H9 (cell line): Measurements from ENCODE around the gene RASSF7. TPM values are rescaled to one million over a fixed set of nuclear protein-coding genes. Genes with fewer than 3 reads are reported as not detected.

Experiments
- DNase-seq: peaks from one replicate; pipeline ENCODE4 v3.0.0-alpha.2; 2017
- H2AFZ ChIP-seq: one replicate; pipeline ENCODE4 v1.6.1; 2013; ENCODE audit warnings: mild to moderate bottlenecking, low read length, control low read depth, moderate library complexity
- H2AK5ac ChIP-seq: 2 replicates; pipeline ENCODE4 v1.6.1; 2013; ENCODE audit warnings: low read length, control low read depth, mixed read lengths; ENCODE audit not compliant: insufficient read length
- H2BK120ac ChIP-seq: one replicate; pipeline ENCODE4 v1.6.1; 2013; ENCODE audit warnings: low read depth, mild to moderate bottlenecking, low read length, control low read depth, inconsistent platforms; ENCODE audit not compliant: poor library complexity, severe bottlenecking
- H2BK12ac ChIP-seq: 2 replicates; pipeline ENCODE4 v1.6.1; 2013; ENCODE audit warnings: low read length, control low read depth, mixed read lengths, low read depth; ENCODE audit not compliant: insufficient read length
- H2BK15ac ChIP-seq: 2 replicates; pipeline ENCODE4 v1.6.1; 2013; ENCODE audit warnings: low read depth, low read length, control low read depth
- H2BK20ac ChIP-seq: one replicate; pipeline ENCODE4 v1.6.1; 2013; ENCODE audit warnings: low read depth, mild to moderate bottlenecking, low read length, control low read depth, inconsistent platforms; ENCODE audit not compliant: poor library complexity, severe bottlenecking
- H2BK5ac ChIP-seq: 2 replicates; pipeline ENCODE4 v1.6.1; 2013; ENCODE audit warnings: low read length, control low read depth, mixed read lengths; ENCODE audit not compliant: insufficient read length
- H3K14ac ChIP-seq: 2 replicates; pipeline ENCODE4 v1.6.1; 2013; ENCODE audit warnings: low read length, control low read depth; ENCODE audit not compliant: insufficient read depth
- H3K18ac ChIP-seq: 2 replicates; pipeline ENCODE4 v1.6.1; 2013; ENCODE audit warnings: low read depth, mild to moderate bottlenecking, mixed read lengths, low read length, control low read depth; ENCODE audit not compliant: insufficient read length
- H3K23ac ChIP-seq: 2 replicates; pipeline ENCODE4 v1.6.1; 2013; ENCODE audit warnings: low read length, control low read depth, mixed read lengths, low read depth; ENCODE audit not compliant: insufficient read length
- H3K23me2 ChIP-seq: 2 replicates; pipeline ENCODE4 v1.6.1; 2013; ENCODE audit warnings: low read depth, mild to moderate bottlenecking, mixed read lengths, low read length, control low read depth; ENCODE audit not compliant: insufficient read length, poor library complexity, severe bottlenecking
- H3K27ac ChIP-seq: 2 replicates; pipeline ENCODE4 v1.5.1; 2013; ENCODE audit warnings: low read length, control low read depth, mixed read lengths, low read depth; ENCODE audit not compliant: insufficient read length
- H3K27me3 ChIP-seq: 2 replicates; pipeline ENCODE4 v1.6.1; 2013; ENCODE audit warnings: low read length, control low read depth, inconsistent platforms; ENCODE audit not compliant: insufficient read depth
- H3K4ac ChIP-seq: 2 replicates; pipeline ENCODE4 v1.6.1; 2013; ENCODE audit warnings: low read depth, mild to moderate bottlenecking, control low read depth, inconsistent platforms, low read length, moderate library complexity
- H3K4me1 ChIP-seq: 2 replicates; pipeline ENCODE4 v1.6.1; 2013; ENCODE audit warnings: low read length, control low read depth, inconsistent platforms; ENCODE audit not compliant: insufficient read depth
- H3K4me2 ChIP-seq: 2 replicates; pipeline ENCODE4 v1.6.1; 2013; ENCODE audit warnings: low read length, control low read depth, mixed read lengths; ENCODE audit not compliant: insufficient read length, insufficient read depth
- H3K56ac ChIP-seq: 2 replicates; pipeline ENCODE4 v1.6.1; 2013; ENCODE audit warnings: low read depth, mild to moderate bottlenecking, mixed read lengths, low read length, control low read depth; ENCODE audit not compliant: insufficient read length
- H3K79me1 ChIP-seq: 2 replicates; pipeline ENCODE4 v1.6.1; 2013; ENCODE audit warnings: low read depth, mild to moderate bottlenecking, moderate library complexity, low read length, control low read depth, inconsistent platforms; ENCODE audit not compliant: insufficient read depth, poor library complexity, severe bottlenecking
- H3K79me2 ChIP-seq: 2 replicates; pipeline ENCODE4 v1.6.1; 2013; ENCODE audit warnings: low read length, control low read depth, inconsistent platforms; ENCODE audit not compliant: insufficient read depth
- H3K9ac ChIP-seq: 2 replicates; pipeline ENCODE4 v1.6.1; 2013; ENCODE audit warnings: low read length, control low read depth, mixed read lengths; ENCODE audit not compliant: insufficient read length; ENCODE audit errors: extremely low read depth
- H3K9me3 ChIP-seq: one replicate; pipeline ENCODE4 v1.6.1; 2013; ENCODE audit warnings: low read depth, low read length, inconsistent platforms; ENCODE audit not compliant: control insufficient read depth
- H3T11ph ChIP-seq: one replicate; pipeline ENCODE4 v1.6.1; 2013; ENCODE audit warnings: mild to moderate bottlenecking, low read length, control low read depth, inconsistent platforms
- H4K20me1 ChIP-seq: one replicate; pipeline ENCODE4 v1.6.1; 2013; ENCODE audit not compliant: control insufficient read depth, insufficient read length, insufficient read depth
- H4K5ac ChIP-seq: 2 replicates; pipeline ENCODE4 v1.6.1; 2013; ENCODE audit warnings: low read depth, mild to moderate bottlenecking, mixed read lengths, low read length, control low read depth; ENCODE audit not compliant: insufficient read length
- H4K8ac ChIP-seq: replicated peaks from 2 replicates; pipeline ENCODE4 v1.6.1; 2013; ENCODE audit warnings: low read length, control low read depth, mixed read lengths, low read depth; ENCODE audit not compliant: insufficient read length
- H4K91ac ChIP-seq: 2 replicates; pipeline ENCODE4 v1.6.1; 2013; ENCODE audit warnings: low read depth, mild to moderate bottlenecking, moderate library complexity, mixed read lengths, low read length, control low read depth; ENCODE audit not compliant: insufficient read length
- H3K27ac Mint-ChIP-seq, 3 experiments: 2 replicates in 2 of 3; 3 replicates in 1 of 3; pipeline ENCODE4 v1.8.0; 2020 to 2021; ENCODE audit warnings: mixed read lengths in 3 of 3, mild to moderate bottlenecking in 1 of 3, moderate library complexity in 1 of 3
- H3K27me3 Mint-ChIP-seq: 2 replicates; pipeline ENCODE4 v1.8.0; 2021; ENCODE audit warnings: low read depth, mild to moderate bottlenecking, moderate library complexity, mixed read lengths
- H3K36me3 Mint-ChIP-seq, 3 experiments: 2 replicates in 2 of 3; 3 replicates in 1 of 3; pipeline ENCODE4 v1.8.0; 2020 to 2021; ENCODE audit warnings: low read depth in 3 of 3, mixed read lengths in 3 of 3; ENCODE audit not compliant: insufficient read depth in 1 of 3
- H3K4me1 Mint-ChIP-seq, 2 experiments: 2 replicates each; pipeline ENCODE4 v1.8.0; 2020; ENCODE audit warnings: mixed read lengths in 2 of 2
- H3K4me3 Mint-ChIP-seq, 2 experiments: 2 replicates in 1 of 2; 3 replicates in 1 of 2; pipeline ENCODE4 v1.8.0; 2020 to 2021; ENCODE audit warnings: mild to moderate bottlenecking in 2 of 2, mixed read lengths in 2 of 2, moderate library complexity in 1 of 2
- H3K9me3 Mint-ChIP-seq, 2 experiments: 2 replicates in 1 of 2; 3 replicates in 1 of 2; pipeline ENCODE4 v1.8.0; 2020; ENCODE audit warnings: mild to moderate bottlenecking in 2 of 2, mixed read lengths in 2 of 2, moderate library complexity in 1 of 2
- CTCF ChIP-seq: fragments of 200-600 bp; sonication (generic); conservative IDR thresholded peaks from 3 replicates; pipeline ENCODE4 v1.8.0; 2021; ENCODE audit warnings: antibody characterized with exemption, mild to moderate bottlenecking
- WGBS: extraction: QIAGEN DNeasy Blood & Tissue Kit; methylation state at CpG from one replicate; pipeline ENCODE4 v1.1.7; 2013; ENCODE audit warnings: missing lambda C conversion rate, low lambda C conversion rate, mixed read lengths; ENCODE audit not compliant: insufficient read length; ENCODE audit errors: extremely low coverage; 5-methylcytosine and 5-hydroxymethylcytosine counted together
- total RNA-seq: library from RNA; stranded (reverse); gene quantifications from 2 replicates; pipeline ENCODE4 v1.2.1, GENCODE V29; 2021

The RASSF7 gene
- total RNA-seq, 1 experiment from 2014 or later: 26.3 TPM

- no peaks in the 10 kb centered on the region for H3K4me1 Mint-ChIP-seq
- Histone ChIP-seq H3K27ac (no peak overlapping the region), H3K23ac (no peak overlapping the region), H3K14ac (no peak overlapping the region), H3K79me1 (no peaks in the 10 kb centered on the region), H3K18ac (no peak overlapping the region), H2BK20ac (no peak overlapping the region), H4K20me1 (peaks cover 3% of the 10 kb centered on the region), H2AFZ (no peak overlapping the region), H3K56ac (no peak overlapping the region), H3K4me1 (no peaks in the 10 kb centered on the region), H3K27me3 (no peaks in the 10 kb centered on the region), H2AK5ac (no peak overlapping the region), H3K79me2 (no peaks in the 10 kb centered on the region), H4K8ac (no peak overlapping the region), H3K4me2 (no peak overlapping the region), H3T11ph (no peak overlapping the region), H3K9ac (no peak overlapping the region), H2BK12ac (no peak overlapping the region), H2BK5ac (no peak overlapping the region), H3K23me2 (no peaks in the 10 kb centered on the region), H2BK15ac (no peak overlapping the region), H3K9me3 (no peaks in the 10 kb centered on the region), H4K91ac (no peak overlapping the region), H3K4ac (no peak overlapping the region), H4K5ac (no peak overlapping the region), H2BK120ac (no peak overlapping the region)
- H3K9me3 Mint-ChIP-seq: no peaks in the 10 kb centered on the region; a peak in 1 of 5 replicates
- WGBS: no CpG with 5 or more reads among the region's 23 CpGs
- H3K36me3 Mint-ChIP-seq: peaks cover 39 to 71% (median 71%) of the 10 kb centered on the region in 3 experiments; a peak in 6 of 7 replicates
- no peak for DNase-seq
- TF ChIP-seq CTCF: no peak
- no peak overlapping the region for H3K4me3 Mint-ChIP-seq
- peak overlapping the region in 1 of 3 experiments; percentile 45; a peak in 2 of 7 replicates for H3K27ac Mint-ChIP-seq
- H3K27me3 Mint-ChIP-seq: 0 out of 2 replicates have a peak, but pooled peaks cover 2% of the 10 kb centered on the region
These were observed 40.9 kb downstream of the RASSF7 start for GRCh38 chr11:601573-602245.
